GM12891 (cell line): ENCODE results near the gene KCNAB2.

Experiments used
- PAX5 ChIP-seq: IDR thresholded peaks from 2 replicates; pipeline ENCODE4 v1.6.1; 2011; ENCODE audit warnings: low read length, moderate library complexity, mild to moderate bottlenecking; ENCODE audit not compliant: insufficient read depth, severe bottlenecking
- POLR2A ChIP-seq: IDR thresholded peaks from 2 replicates; pipeline ENCODE4 v1.6.1; 2011; ENCODE audit warnings: low read depth, low read length, control low read depth
- POLR2AphosphoS5 ChIP-seq: IDR thresholded peaks from 2 replicates; pipeline ENCODE4 v1.6.1; 2011; ENCODE audit warnings: low read depth, low read length, control low read depth
- TAF1 ChIP-seq: IDR thresholded peaks from 2 replicates; pipeline ENCODE4 v1.6.1; 2011; ENCODE audit warnings: low read depth, low read length, control low read depth

DNA sequence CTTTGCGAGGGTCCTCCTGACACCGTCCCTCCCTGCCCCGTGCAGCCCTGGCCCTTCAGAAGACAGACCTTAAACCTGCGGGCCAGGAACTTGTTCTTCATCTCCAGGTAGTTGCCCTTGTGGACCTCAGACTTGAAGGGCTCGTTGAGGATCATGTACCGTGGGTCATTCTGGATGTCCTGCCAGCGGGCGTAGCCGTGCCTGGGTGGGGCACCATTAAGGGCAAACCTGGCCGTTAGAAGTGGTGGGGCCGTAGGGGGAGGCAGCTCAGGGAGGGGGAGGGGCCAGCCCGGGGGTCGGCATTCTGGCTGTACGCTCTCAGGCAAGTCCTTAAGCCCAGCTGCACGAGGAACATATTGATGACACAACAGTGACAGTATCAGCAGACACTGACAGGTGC lies 64.6 kb downstream of the KCNAB2 start:
- no peak for TF ChIP-seq POLR2AphosphoS5
- no peak for TF ChIP-seq POLR2A
- no peak for TF ChIP-seq TAF1
- TF ChIP-seq PAX5 = no peak
